Endometrial microvascular endothelial cells (primary cell): ENCODE results near the gene BCO2. TPM values are rescaled to one million over a fixed set of nuclear protein-coding genes. Genes with fewer than 3 reads are reported as not detected.

Experiments used
- in situ Hi-C: cut with HindIII; loops from 2 replicates; pipeline ENCODE4 v1.10.0; 2017; ENCODE audit warnings: low sequenced_read_pairs, low pct_unique_long_range_greater_than_20kb; ENCODE audit errors: inconsistent ontology term
- total RNA-seq: library from RNA; depleted of rRNA; stranded (reverse); fragments of >200 nt; gene quantifications from one replicate; pipeline ENCODE4 v1.2.3, GENCODE V29; 2015; ENCODE audit errors: inconsistent ontology term

Gene BCO2
- total RNA-seq, 1 donor from 2014 or later: not detected

DNA sequence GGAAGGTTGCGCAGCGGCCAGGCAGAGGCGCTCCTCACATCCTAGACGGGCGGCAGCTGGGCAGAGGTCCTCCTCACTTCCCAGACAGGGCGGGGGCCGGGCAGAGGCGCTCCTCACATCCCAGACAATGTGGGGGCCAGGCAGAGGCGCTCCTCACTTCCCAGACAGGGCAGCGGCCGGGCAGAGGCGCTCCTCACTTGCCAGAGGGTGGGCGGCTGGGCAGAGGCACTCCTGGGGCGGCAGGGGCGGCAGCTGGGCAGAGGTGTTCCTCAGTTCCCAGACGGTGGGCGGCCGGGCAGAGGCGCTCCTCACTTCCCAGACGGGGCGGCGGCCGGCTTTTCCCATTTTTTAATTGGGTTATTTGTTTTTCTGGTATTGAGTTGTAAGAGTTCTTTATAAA, 30.8 kb downstream of the BCO2 start:
- in situ Hi-C loops: no loop called here

DNA sequence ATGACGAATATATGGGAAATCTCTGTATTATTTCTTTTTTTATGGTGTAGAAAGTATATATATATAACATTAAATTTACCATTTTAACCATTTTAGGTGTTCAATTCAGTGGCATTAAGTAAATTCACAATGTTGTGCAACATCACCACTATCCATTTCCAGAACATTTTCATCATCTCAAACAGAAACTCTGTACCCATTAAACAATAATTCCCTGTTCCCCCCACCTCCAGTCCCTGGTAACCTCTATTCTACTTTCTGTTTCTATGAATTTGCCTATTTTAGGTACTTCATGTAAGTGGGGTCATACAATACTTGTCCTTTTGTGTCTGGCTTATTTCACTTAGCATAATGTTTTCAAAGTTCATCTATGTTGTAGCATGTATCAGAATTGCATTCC, 35.6 kb downstream of the BCO2 start:
- in situ Hi-C loops: no loop called here

DNA sequence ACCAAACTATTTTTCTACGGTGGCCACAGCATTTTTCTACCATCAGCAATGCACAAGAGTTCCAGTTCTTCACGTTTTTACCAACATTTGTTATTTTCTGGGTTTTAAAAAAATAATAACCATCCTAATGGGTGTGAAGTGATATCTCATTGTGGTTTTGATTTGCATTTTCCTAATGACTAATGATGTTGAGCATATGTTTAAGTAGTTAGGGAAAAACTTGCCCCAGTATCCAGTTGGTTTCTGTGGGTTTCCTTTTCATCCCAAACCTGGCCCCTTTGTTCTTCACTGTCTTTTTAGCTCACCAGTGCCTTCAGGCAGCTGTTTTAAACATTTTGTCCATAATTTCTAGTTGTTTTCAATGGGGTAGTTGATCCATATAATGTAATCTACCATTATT, 36.2 kb downstream of the BCO2 start:
- in situ Hi-C loops: no loop called here

DNA sequence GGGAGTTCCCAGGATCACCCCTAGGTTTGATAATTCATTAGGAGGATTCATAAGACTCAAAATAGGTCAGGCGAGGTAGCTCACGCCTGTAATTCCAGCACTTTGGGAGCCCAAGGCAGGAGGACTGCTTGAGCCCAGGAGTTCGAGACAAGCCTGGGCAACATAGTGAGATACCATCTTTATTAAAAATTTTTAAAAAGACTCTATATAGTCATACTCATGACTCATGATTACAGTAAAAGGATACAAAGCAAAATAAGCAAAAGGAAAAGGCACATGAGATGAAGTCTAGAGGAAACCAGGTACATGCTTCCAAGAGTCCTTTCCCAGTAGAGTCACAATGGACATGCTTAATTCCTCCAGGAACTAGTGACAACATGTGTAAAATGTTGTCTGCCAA, 37.0 kb downstream of the BCO2 start:
- in situ Hi-C loops: no loop called here

DNA sequence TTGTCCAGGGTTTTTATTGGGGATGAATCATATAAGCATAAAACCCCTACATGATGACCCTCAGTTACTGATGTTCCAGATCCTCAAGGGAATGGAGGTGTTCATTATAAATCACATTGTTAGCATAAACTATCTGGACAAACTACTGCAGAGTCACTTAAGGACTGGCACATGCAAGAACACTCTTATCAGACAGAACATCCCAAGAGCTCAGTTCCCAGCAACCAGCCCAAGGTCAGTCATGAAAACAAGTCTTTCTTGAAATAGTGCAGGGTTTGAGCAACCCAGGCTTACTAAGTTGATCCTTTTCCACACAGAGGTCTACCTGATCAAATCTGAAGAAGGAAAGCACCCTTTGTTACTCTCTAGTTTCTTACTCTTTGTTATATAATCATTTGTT, 37.4 kb downstream of the BCO2 start:
- in situ Hi-C loops: no loop called here

DNA sequence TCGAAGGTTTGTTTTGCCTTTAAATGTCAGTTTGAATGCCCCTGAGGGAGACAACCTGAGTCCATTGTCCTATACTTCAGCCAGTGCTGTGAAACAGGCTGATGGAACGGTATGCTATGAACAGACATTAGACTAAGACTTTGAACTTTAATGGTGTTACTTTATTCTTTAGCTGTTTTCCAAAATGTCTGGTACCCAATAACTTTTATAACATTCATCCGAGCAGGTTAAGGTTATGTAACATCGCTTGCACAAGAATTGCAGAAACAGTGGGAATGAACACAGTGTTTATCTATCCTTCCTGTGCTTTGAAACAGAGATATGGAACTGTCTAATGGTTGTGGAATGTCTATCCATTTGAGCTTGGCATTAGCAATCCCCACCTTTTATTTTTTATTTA, 38.4 kb downstream of the BCO2 start:
- in situ Hi-C loops: no loop called here

DNA sequence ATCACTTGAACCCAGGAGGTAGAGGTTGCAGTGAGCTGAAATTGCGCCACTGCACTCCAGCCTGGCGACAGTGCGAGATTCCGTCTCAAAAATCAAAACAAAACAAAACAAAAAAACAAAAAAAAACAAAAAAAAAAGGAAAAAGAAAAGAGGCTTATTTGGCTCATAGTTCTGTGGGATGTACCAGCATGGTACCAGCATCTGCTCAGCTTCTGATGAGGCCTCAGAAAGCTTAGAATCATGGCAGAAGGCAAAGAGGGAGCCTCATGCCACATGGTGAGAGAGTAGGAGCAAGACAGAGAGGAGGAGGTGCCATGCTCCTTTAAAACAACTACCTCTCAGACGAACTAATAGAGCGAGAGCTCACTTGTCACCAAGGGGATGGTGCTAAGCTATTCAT, 40.3 kb downstream of the BCO2 start:
- in situ Hi-C loops: no loop called here

DNA sequence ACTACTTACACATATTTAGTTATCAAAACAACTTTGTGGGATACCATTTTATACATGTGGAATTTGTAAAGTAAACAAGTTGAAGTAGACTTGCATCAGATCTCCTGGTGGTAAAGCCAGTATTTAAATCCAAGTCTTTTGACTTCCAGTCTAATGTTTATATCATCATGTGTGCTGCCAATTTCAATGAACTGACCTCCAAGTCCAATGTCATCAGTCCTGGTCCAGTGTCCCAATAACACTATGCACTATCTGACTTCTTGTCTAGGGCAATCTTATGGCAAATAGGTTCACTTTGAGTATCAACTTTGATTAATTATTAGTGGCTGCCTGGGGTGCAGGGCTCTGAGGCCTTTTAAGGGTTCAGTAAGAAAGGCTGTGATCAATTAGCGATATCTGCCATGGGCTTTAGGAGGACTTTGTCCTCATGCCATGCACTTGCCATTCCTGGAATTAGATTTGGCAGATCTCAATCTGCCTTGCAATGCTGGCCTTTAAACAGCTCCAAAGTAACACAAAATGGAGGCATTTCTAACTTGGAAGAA, 41.3 kb downstream of the BCO2 start:
- in situ Hi-C loops: no loop called here

DNA sequence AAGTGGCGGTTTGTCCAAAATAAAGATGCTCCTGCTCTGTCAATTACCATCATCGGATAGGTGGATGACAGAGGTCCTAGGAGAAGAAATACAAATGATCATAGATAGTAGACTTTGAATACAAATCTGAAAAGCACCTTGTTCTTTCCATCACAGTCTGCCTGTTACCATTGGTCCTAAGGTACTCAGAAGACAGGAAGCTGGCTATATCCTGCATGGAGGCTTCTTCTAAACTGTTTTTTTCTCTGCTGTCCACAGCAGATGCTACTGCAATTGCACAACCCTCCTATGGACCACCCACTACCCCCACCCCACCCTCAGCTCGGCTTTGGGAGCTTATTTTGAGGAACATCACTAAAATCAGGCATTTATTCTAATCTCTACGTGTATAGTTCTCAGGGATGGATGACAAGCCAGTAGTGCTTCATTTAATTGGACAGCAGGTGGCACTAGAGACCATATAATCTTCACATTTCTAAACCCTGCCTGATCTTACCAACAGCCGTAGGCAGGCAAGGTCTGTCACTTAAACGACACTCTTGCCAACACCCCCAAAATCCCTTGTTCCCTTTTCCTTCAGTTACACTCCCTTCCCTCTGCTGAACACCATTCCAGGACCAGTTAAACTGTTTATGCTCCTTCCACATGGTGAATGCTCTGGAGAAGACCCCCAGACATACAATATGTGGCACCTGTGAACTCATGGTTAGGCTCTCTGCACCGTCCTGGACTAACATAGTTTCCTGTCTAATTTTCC, 44.3 kb downstream of the BCO2 start:
- in situ Hi-C loops: no loop called here

DNA sequence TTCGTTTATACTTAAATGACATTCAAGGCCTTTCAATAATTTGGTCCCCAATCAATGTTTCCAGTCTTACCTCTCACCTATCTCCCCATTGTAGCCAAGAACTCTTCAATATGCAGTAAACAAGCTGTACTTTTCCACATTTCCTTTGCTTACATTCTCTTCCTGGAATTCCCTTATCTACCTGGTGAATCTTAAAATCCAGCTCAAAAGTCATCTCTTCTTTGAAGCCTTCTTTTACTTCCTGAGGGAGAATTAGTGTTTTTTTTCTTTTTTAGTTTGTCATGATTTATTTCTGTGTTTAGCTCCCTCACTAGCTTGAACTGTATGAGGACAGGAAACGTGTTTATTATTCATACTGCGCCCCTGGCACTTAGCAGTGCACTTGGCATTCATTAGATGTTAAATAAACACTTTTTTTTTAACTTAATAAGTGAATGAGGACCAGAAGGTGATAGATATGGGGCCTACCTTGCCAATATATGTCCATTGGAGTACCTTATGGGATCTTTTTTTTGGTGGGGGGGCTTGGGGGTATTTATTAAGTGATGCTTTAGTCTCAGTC, 46.0 kb downstream of the BCO2 start:
- in situ Hi-C loops: no loop called here

DNA sequence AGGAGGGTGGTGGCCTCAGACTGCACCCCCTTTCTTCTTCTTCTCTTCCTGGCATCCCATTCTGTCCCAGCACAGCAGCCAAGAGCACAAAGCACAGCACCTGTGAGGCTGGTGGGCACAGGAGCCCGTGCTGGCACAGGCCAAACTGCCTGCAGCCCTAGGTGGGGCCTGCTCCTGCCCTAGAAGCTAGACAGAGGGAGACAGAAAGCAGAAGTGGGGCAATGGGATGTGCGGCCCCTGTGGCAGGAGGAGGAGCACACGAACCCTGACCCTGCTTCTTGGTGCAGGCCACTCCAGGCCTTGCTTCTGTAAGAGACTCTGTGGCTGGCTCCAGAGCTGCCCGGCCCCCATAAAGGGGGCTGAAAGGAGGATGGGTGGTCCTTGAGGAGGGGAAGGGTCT, 47.0 kb downstream of the BCO2 start:
- in situ Hi-C loops: no loop called here

DNA sequence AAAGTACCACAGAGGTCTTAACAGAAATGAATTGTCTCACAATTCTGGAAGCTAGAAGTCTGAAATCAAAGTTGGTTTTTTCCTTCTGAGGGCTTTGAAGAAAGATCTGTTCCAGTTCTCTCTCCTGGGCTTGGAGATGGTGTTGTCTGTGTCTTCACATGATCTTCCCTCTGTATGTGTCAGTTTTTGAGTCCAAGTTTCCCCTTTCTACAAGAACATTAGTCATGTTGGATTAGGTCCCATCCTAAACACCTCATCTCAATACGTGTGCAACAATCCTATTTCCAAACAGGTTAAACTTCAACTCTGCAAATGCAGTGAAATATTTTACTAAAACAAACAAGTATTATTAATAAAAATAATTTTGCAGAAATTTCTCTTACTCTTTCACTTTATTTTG, 47.8 kb downstream of the BCO2 start:
- in situ Hi-C loops: no loop called here

DNA sequence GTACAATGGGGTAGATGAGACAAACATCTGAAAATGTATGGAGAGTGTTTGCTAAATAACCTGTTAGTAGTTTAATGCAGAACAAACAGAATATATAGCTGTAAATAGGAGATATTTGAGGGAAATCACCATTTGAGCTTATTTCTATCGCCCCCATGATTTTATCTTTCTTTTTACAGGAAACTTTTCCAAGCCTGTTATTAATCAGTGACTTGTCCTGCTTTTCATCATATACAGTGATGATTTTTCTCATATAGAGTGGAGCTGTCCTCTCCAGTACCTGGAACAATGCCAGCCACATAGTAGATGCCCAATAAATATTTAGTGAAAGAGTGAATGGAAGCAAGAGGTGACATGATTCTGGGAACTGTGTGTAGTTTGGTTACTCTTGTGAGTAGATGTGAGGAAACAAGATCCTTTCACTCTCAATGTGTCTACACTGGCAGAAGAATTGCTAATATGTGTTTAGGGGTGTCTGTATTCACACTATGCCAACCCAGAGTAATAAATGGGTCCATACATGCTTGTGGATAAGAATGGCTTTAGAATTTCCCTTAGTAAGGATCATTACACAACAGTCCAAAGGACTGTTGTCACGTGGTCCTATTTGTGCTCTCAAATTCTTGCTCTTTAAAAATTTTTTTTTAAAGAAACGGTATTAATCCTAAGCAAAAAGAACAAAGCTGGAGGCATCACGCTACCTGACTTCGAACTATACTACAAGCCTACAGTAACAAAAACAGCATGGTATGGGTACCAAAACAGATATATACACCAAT, 48.6 kb downstream of the BCO2 start:
- in situ Hi-C loops: no loop called here

DNA sequence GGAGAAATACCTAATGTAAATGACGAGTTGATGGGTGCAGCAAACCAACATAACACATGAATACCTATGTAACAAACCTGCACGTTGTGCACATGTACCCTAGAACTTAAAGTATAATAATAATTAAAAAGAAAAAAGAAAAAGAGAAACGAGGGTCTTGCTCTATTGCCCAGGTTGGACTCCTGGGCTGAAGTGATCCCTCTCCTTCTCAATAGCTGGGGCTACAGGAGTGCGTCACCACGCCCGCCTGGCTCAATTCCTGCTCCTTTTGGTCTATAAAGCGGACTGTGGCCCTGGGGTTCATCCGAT, 50.4 kb downstream of the BCO2 start:
- in situ Hi-C loops: no loop called here

DNA sequence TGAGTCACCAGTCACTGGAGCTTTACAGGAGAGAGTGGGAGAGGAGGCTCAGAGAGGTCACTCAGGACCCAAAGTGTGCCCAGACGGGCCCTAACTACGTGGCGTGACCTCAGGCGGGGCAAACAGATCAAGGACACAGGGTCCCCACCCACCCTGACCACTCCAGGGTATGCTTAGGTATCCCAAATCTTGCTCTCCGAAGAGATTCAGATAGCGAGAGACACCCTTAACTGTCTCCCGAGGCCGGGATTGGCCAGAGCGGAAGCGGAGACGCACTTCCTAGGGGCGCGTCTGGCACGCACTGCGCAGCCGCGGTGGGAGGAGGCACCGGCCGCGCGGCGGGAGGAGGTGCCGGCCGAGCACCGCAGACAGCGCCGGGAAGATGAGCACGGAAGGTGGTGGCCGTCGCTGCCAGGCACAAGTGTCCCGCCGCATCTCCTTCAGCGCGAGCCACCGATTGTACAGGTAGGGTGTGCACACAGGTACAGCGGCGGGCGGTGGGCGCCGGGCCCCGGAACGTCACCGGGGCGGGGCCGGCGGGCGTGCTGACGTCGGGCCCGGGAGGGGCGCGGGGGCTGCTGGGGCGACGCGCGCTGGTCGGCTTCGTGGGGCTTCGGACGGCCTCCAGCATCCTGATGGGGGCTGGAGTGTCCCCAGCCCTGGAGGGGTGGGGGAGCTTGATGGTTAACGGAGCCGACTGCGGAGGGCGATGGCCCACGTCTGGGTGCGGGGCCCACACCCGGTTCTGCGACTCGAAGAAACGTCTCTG, 50.9 kb downstream of the BCO2 start, which contains the start of gene PTS:
PTS (plus strand) TSS at position 367 of the 769 bp plus-strand sequence; CDS start at position 383, 16 bp downstream.
- in situ Hi-C loops: no loop called here

DNA sequence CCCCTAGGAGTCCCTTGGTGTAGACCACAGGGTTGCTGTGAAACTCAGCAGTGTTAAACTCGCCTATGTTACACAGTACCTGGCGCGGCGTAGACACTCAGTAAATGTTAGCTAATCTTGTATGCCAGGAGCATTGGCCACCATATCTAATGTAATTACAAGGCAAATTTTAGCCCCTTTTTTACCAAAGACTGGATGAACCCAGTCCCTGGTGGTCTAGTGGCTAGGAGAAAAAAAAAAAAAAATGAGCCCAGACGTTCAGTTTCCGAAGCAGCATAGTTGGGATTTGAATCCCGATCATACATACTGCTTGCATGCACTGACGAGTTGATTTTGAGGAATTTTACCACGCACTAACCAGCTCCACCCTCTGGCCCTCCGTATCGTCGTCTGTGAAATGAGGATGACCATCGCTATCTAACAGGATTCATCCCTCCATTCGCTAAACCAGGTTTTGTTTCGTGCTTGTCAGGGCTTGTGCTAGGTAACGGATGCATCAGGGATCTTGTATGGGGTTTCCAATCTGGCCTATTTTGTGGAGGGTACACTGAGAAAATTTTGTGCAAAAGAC, 51.6 kb downstream of the BCO2 start:
- in situ Hi-C loops: no loop called here

DNA sequence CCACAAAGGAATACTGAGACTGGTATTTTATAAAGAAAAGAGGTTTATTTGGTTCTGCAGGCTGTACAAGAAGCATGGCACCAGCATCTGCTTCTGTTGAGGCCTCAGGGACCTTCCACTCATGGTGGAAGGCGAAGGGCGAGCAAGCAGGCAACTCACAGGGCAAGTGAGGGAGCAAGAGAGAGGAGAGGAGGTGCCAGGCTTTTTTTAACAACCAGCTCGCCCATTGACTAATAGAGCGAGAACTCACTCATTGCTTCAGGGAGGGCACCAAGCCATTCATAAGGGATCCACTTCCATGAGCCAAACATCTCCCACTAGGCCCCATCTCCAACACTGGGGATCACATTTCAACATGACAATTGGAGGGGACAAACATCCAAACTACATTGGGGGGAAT, 52.2 kb downstream of the BCO2 start:
- in situ Hi-C loops: no loop called here

DNA sequence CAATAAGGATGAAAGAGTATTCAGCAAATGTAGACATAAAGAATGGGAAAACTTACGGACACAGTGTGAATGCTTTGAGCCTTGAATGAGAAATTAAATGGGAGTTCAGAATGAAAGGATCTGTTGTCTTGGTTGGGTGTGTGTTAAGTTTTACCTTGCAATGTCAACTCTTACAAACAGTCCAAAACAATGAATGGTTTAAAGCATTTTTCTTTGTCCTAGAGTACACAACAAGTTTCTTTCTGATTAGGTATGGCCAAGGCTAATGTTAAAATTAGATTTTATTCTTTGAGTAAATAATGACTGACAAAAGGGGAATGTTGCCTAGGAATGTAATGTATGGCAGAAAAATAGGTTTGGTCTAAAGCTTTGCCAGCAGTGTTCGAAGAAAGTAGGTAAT, 53.4 kb downstream of the BCO2 start:
- in situ Hi-C loops: no loop called here

DNA sequence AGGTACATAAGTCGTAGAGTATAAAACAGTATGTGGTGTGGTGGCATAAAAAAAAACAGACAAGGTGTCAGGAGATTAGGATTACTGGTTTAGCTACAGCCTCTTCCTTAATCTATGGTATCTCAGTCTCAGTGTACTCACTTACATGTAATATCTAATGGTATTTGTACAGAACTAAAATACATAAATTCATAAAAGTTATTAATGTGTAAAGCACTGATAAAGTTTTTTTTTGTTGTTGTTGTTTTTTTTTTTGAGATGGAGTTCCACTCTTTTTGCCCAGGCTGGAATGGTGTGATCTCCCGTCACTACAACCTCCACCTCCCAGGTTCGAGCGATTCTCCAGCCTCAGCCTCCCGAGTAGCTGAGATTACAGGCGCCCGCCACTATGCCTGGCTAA, 53.8 kb downstream of the BCO2 start:
- in situ Hi-C loops: no loop called here
